HL-60/S4 treated with phorbol 12-myristate 13-acetate at 8.2 ng/mL for 4 days and 3 days (cell line): Measurements from ENCODE around the gene SLC35C1.

ENCODE experiments used
- in situ Hi-C: fragments of 300-500 bp; cut with MboI; formaldehyde crosslinking; loops from 2 replicates; pipeline ENCODE4 v1.15.0; 2022; ENCODE audit warnings: low sequenced_read_pairs

SLC35C1 gene

DNA sequence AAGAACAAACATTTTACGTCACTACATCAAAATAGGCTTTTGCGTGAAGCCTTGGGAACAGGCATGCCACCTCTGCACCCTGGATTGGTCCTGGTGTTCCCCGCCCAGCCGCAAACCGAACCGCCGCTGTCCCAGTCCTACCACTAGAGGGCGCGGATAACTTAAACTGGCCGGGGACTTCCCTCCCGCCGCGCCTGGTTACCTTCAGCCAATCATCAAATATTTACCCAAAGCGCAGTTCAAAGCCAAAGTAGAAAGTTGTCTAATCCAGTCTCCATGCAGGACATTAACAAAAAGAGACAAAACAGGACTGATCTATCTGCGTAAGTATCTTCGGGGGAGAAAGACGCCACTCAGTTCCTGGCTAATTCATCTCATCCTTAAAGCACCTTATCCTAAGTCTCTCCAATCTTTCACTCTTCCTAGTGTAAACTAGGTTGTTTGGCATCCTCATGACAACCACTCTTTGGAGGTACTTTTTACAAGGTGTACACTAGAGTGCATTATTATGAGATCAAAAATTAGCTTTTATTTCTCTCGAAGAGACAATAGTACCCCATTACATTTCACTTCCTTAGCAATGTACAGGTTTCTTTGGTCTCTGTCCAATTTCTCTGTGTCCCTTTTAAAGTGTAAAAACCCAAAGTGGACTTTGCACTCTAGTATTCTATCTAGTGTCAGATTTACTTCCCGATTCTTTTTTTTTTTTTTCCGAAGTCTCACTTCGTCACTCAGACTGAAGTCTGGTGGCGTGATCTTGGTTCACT lies 38.4 kb downstream of the SLC35C1 start:
- in situ Hi-C loops = no loop called here

DNA sequence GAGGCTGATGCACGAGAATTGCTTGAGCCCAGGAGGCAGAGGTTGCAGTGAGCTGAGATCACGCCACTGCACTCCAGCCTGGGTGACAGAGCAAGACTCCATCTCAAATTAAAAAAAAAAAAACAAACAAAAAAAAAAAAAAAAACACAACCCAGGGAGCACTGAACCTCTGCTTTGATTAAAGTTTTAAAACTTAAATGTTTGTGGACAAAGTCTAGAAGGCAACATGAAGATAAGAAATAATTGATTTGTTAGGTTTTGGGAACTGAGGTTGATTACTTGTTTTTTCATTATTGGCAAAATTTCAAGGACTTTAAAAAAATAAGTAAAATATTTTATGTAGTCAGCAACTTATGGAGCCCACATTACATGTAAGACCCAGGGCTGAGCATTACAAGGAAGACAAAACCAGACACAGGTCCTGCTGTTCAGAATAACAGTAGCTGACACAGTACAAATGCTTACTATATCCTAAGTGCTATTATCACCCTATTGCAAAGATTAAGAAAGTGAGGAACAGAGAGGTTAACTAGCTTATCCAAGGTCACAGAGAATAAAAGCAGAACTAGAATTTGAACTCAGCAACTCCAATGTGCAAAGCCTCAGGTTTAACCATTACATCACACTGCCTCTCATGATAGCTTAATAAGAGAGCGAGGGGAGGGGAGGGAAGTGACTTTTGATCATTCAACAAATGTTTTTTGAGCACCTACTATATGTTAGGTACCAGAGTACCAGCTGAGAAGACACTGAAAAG lies 40.1 kb downstream of the SLC35C1 start:
- in situ Hi-C loops = no loop called here

DNA sequence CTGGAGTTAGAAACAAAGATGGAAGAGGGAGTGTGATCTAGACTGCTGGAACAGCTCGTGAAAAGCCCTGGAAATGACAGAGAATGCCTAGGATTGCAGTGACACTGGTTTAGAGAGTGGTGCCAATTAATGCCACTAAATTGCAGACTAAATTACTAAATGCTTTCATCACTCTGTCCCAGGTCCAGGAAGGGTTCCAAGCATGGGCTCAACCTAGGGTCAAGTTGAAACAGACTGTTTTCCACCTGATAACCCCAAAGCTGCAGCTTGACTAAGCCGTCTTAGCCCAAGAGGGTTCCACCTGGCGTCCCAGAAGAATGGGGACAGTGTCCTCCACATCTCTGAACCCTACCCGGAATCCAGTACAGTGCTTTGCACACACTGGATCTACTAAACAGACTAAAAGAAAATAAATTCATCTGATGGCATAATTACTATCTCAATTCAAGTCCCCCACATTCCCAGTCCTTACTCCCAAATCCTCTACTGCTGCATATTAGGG lies 41.3 kb downstream of the SLC35C1 start:
- in situ Hi-C loops = no loop called here

DNA sequence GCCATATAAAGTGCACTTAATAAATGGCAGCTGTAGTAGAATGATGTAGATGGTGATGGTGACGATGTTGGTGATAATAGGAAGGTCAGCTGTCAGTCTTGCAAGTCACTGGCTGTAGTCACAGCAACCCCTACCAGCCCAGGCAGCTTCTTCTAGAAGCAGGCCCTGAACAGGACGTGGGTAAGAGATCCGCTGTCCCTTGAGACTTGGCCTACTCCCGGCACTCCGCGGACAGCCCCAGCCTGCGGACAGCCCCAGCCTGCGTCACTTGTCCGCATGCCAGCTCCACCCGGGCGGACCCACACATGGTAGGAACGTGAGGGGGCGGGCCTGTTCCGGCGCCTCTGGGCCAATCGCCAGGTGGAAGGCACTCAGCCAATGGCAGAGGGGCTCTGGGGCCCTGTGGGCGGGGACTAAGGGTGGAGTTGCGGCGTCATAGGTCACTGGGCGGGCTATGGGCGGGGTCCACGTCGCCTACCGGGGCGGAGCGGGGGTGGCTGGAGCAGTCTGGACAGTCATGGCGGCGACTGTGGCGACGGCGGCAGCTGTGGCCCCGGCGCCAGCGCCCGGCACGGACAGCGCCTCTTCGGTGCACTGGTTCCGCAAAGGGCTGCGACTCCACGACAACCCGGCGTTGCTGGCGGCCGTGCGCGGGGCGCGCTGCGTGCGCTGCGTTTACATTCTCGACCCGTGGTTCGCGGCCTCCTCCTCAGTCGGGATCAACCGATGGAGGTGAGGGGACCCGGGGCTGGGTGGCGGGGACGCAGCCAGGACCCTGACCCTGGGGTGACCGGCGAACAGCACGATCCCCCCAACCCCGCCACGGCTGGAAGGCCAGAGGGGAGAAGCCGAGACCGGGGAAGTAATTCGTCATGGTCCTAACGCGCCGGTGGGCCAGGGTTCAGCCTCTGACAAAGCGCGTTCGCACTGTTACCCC lies 42.3 kb downstream of the SLC35C1 start, which contains the start of gene CRY2:
CRY2 (plus strand) TSS at position 502 of the 937 bp plus-strand sequence; CDS start at position 518, 16 bp downstream.
- in situ Hi-C loops = no loop called here

DNA sequence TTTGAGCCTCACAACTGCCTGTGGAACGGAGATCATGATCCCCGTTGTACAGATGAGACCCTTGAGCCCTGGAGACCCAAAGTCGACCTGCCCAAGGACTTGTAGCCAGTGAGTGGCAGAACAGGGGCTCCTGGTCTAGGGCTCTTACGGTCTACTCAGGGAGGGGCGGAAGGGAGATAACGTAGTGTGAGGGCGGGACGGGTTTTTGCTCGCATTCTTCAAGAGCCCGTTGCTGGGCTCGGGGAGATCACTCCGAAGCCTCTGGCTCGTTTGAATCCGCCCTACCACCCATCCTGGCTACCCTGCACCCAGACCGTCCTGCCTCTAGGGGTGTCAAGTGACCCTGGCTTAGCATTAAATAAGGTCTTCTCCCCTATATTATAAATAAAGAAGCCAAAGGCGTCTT lies 43.0 kb downstream of the SLC35C1 start:
- in situ Hi-C loops = no loop called here

DNA sequence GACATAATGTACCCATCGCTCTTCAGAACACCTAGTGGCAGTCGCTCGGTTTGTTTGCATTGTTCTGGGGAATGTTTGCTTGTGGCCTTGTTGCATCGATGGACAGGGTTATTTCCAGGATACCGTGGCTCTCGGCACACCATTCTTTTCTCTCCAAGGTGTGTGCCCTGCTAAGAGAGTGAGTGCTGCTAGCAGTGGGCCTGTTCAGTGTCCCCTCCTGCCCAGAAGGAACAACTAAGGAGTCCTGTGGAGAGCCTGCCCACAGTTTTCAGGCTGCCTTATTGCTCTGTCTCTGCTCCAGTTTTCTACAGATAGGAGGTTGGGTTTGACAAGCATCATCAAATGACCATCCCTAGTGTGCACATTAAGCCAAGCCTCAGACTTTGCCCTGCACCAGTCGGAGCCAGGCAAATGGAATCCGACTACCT lies 43.7 kb downstream of the SLC35C1 start:
- in situ Hi-C loops = no loop called here

GRCh38 chr11:45850446-45850845 lies 45.5 kb downstream of the SLC35C1 start:
- in situ Hi-C loops = no loop called here

DNA sequence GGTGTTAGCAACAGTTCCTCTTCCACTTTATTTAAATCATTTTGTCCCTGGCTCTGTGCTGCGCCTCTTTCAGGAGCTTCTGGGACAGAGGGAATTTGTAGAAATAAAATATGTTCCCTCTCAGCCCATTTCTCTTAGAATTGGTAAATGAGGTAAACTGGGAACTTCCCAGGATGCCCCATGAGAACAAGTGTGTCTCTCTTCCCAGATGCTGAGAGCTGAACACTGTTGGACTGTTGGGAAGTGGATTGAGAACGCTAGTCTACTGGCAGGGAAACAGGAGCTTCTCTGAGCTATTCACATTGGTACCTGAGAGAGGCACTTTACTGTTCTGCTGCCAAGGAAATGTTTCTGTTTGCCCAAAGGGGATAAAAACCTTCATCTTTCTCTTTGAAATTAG lies 46.3 kb downstream of the SLC35C1 start:
- in situ Hi-C loops = no loop called here

GRCh38 chr11:45852018-45852711 lies 47.2 kb downstream of the SLC35C1 start:
- in situ Hi-C loops = no loop called here

DNA sequence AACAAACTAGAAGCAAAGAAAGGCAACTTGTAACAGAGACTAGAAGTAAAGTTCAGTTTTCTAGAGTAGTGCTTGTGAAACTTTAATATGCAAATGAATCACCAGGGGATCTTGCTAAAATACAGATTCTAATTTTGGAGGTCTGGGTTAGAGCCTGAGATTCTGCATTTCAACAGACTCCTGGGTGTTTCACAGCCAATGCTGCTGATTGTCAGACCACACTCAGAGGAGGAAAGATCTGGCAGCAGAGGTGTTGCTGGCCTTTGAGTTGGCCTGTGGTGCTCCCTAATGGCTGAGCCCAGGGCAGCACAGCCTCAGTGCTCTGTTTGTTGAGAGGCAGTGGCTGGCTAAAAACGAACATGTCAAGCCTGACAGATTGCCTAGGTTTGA lies 47.8 kb downstream of the SLC35C1 start:
- in situ Hi-C loops = no loop called here

DNA sequence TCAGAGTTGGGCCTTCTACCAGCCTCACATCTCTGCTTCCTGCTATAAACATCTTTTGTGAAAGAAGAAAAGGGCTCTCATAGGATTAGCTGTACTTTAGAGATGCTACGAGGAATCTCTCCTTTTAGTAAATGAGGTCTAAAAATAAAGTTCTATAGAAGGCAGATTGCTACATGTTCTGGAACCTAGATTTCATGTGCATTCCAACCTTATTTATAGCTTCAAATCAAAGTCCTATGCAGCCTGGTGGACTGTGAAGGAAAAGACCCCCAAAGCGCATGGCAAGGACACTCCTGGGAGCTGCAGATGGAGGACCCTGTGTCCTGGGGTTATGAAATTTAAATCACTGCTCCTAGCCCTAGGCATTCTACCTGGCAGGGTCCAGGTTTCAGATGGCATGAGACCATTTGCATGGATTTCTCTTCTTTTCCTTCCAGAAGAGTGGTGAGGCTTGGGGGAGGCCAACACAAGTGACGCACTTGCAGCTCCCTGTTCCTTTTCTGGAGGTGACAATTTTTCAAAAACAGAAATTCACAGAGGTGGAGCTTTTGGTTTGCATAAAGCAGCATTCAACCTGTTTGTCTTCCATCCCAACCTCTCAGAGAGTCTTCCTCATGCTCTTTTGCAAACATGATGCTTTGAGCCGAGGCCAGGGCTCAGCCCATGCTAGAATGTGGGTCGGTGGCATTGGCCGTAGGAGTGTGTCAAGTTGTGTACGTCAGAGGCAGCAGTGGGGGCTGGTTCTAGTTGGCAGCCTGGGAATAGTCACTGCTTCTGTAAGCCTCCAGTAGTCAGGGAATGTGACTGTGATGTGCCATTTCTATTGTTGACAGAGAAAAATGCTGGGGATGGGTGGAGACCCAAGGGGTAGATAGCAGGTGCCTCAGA lies 48.6 kb downstream of the SLC35C1 start:
- in situ Hi-C loops = no loop called here

GRCh38 chr11:45855308-45855707 lies 50.4 kb downstream of the SLC35C1 start:
- in situ Hi-C loops = no loop called here

DNA sequence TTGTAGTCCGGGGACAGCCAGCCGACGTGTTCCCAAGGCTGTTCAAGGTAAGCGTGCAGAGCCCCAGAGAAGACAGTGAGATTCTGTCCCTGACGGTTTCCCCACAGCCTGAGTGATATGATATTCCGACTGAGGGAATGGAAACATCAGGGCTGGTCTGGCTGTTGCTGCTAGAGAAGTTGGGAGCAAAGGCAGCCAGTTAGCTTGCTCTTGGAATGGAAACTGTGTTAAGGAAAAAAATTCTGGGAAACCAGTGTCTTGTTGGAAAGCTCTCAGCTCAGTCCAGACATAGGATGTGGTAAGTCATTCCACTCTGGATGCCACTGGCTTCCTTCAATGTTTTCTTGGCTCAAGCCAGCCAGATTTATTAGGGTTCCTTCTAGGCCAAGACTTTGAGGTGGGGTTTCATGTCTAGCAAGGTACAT lies 51.1 kb downstream of the SLC35C1 start:
- in situ Hi-C loops = no loop called here

GRCh38 chr11:45857961-45858474 lies 53.1 kb downstream of the SLC35C1 start:
- in situ Hi-C loops = no loop called here

- in situ Hi-C loops = no loop called here
These were observed 53.9 kb downstream of the SLC35C1 start for GRCh38 chr11:45858751-45859398.

- in situ Hi-C loops = no loop called here
These were observed 54.8 kb downstream of the SLC35C1 start for GRCh38 chr11:45859661-45860140.

DNA sequence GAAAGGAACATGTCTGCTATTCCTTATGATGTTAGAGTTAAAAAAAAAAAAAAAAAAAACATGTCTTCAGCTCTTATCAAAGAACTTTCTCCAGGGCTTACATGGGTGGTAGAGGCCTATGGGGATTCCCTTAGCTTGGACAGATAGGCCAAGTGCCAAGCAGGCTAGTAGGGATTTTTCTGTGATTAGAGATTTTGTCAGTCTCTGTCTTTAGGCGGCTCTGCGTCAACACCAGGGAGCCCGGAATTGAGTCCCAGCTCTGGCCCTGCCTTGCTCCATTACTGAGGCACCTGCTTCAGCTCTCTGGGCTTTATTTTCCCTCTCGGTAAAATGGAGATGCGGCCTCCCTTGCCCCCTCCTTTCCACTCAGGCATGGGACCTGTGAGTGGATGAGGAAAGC lies 55.4 kb downstream of the SLC35C1 start:
- in situ Hi-C loops = no loop called here

DNA sequence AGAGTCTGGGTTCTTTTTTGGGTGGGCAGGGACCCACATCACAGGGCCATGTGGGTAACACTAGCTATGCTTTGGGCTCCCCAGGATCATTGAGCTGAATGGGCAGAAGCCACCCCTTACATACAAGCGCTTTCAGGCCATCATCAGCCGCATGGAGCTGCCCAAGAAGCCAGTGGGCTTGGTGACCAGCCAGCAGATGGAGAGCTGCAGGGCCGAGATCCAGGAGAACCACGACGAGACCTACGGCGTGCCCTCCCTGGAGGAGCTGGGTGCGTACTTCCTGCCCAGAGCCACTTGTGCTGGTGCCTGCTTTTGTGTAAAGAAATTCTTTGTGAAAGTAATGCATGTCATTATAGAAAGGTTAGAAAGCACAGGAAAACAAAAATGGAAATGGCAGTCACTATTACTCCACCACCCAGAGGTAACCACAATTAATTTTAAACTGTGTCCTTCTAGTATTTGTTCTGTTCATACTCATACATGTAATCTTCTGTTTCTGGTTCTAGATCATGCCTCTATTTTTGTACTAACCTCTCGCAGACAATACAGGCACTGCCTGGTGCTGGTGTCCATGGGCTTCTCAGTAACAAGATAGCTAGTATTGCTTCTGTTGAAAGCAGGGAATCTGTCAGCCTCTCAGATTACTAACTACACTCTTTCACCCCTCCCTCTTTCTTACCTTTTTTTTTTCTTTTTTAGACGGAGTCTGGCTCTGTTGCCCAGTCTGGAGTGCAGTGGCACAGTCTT lies 56.0 kb downstream of the SLC35C1 start:
- in situ Hi-C loops = no loop called here
